ENCODE measurements around the gene INVS. TPM values are rescaled to one million over a fixed set of nuclear protein-coding genes. Genes with fewer than 3 reads are reported as not detected.
"Not testable (repeated sequence)": the region's sequence is repeated elsewhere in the genome, so short reads cannot be mapped to it uniquely, and the experiment has no call there.

INVS gene
- polyA plus RNA-seq (2013, experiment 1 of 2) = 11.5 TPM
- 13.3 TPM for polyA plus RNA-seq (2013, experiment 2 of 2)

DNA sequence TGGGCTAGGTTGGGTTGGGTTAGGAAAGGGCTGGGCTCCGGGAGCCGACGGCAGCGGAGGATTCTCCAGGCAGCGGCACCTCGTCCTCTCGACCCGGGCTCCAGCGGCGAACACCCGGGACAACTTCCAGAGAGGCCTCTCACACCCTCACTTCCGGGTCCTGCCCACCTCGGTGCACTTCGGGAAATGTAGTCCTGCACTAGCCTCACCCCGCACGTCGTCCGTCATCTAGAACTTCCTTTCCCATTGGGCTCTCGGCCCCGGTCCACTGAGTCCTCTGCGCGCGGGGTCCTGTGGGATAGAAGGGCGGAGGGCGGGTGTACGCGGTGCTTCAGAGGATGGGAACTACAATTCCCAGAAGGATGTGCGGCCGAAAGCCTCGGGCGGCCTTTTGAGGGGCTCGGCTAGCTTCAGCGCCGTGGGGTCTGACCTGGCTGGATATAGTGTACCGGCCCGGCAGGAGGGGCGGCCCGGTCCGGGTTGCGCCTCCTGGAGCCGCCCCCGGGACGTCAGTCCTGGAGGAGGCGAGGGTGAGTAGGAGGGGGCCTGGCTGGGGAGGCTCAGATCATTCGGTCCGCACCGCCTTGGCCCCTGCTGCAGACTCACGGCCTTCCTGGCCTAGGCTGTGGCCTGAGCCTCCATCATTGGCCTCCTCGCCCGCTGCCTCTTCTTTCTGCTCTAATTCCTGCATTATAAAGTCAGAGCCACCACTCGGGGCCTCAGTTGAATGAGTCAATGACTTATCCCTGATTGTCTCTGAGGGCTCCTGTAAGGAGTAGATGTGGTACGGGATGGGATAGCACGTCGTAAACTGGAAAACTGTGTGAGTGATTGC lies at the start of gene INVS, which contains the start of gene ERP44:
INVS (plus strand) TSS at position 357 of the 835 bp plus-strand sequence. CDS start 5,279 bp downstream, outside the sequence.
ERP44 (minus strand) TSS at position 114 of the 835 bp plus-strand sequence. CDS start 160 bp downstream, outside the sequence.
- H3K9me3 ChIP-seq (ENCODE audit: control insufficient read depth, low read length) = no peaks in the 10 kb centered on the region
- peaks cover 3% of the 10 kb centered on the region for H3K4me1 ChIP-seq (ENCODE audit: control insufficient read depth, insufficient read depth, low read length, poor library complexity, severe bottlenecking)
- H3K27ac ChIP-seq (ENCODE audit: low read depth, low read length, severe bottlenecking) = peak within 1 kb of the TSS; percentile 71
- H3K36me3 ChIP-seq (ENCODE audit: control insufficient read depth, insufficient read depth, low read length) = peaks cover 5% of the 10 kb centered on the region
- H3K4me3 ChIP-seq (ENCODE audit: extremely low read depth, insufficient read depth, low read length, poor library complexity, severe bottlenecking) = peak within 1 kb of the TSS; percentile 75
- 0 to 1% methylated on average over 50 to 51 of the region's 54 CpGs for WGBS, 2 experiments (ENCODE audit: insufficient coverage in 2 of 2)

DNA sequence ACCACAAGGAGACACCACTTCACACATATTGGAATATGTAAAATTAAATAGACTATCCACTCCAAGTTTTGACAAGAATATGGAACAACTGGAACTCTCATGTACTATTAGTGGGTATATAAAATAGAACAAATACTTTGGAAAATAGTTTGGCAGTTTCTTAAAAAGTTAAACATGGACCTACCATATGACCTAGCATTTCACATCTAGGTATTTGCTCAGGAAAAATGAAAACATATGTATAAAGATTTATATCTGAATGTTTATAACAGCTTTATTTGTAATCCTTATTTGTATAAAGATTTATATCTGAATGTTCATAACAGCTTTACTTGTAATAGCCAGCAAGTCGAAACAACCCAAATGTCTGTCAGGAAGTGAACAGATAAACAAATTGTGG lies 49.5 kb upstream of the INVS start:
- Histone ChIP-seq H3K4me1 (ENCODE audit: control insufficient read depth, insufficient read depth, low read length, poor library complexity, severe bottlenecking) (no peaks in the 10 kb centered on the region), H3K4me3 (ENCODE audit: extremely low read depth, insufficient read depth, low read length, poor library complexity, severe bottlenecking) (no peak overlapping the region), H3K27ac (ENCODE audit: low read depth, low read length, severe bottlenecking) (no peak overlapping the region), H3K36me3 (ENCODE audit: control insufficient read depth, insufficient read depth, low read length) (peaks cover 13% of the 10 kb centered on the region), H3K9me3 (ENCODE audit: control insufficient read depth, low read length) (no peaks in the 10 kb centered on the region)
- WGBS, 2 experiments (ENCODE audit: insufficient coverage in 2 of 2) = no CpG with 5 or more reads among the region's 1 CpG

DNA sequence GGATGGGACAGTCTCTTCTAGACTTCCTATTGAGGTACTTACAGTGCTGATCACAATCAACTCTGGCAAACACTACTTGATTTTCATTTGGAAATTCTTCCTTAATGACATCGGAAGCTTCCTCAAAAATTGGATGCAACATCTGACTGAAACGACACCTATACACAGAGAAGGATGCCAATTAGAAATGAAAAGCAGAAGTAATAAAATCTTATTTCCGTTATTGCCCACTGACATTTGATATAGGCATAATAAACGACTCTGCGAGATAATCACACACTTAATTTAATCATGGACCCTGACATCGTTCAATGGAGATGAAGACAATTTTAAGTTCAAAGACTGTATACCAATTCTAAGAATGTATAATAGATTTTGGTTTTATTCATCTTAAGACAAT lies 46.7 kb upstream of the INVS start:
- Histone ChIP-seq H3K4me3 (ENCODE audit: extremely low read depth, insufficient read depth, low read length, poor library complexity, severe bottlenecking) (no peak overlapping the region), H3K36me3 (ENCODE audit: control insufficient read depth, insufficient read depth, low read length) (peaks cover 9% of the 10 kb centered on the region), H3K27ac (ENCODE audit: low read depth, low read length, severe bottlenecking) (no peak overlapping the region), H3K4me1 (ENCODE audit: control insufficient read depth, insufficient read depth, low read length, poor library complexity, severe bottlenecking) (no peaks in the 10 kb centered on the region), H3K9me3 (ENCODE audit: control insufficient read depth, low read length) (no peaks in the 10 kb centered on the region)
- 100% methylated on average over 2 of the region's 6 CpGs for WGBS, 2 experiments (ENCODE audit: insufficient coverage in 2 of 2)

DNA sequence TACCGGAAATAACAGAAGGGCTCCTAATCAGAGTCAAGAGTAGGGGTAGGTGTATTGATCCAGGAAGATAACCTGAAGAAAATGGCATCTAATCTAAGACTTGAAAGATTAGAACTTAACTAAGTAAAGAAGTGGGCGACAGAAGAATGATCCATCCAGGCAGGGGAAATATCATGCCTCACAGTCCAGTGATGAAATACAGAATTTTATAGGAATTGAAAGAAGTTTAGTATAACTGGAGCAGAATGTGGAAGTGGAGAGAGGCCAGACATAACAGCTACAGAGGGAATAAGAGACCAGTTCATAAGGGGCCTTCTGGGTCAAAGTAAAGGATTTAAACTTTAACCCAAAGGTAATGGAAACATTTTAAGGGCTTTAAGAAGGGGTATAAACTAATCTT lies 42.5 kb upstream of the INVS start:
- no peak overlapping the region for H3K4me3 ChIP-seq (ENCODE audit: extremely low read depth, insufficient read depth, low read length, poor library complexity, severe bottlenecking)

GRCh38 chr9:100057624-100058023 lies 41.4 kb upstream of the INVS start:
- H3K27ac ChIP-seq (ENCODE audit: low read depth, low read length, severe bottlenecking) = no peak overlapping the region
- no peaks in the 10 kb centered on the region for H3K4me1 ChIP-seq (ENCODE audit: control insufficient read depth, insufficient read depth, low read length, poor library complexity, severe bottlenecking)
- no peak overlapping the region for H3K4me3 ChIP-seq (ENCODE audit: extremely low read depth, insufficient read depth, low read length, poor library complexity, severe bottlenecking)
- H3K36me3 ChIP-seq (ENCODE audit: control insufficient read depth, insufficient read depth, low read length) = peaks cover 9% of the 10 kb centered on the region
- H3K9me3 ChIP-seq (ENCODE audit: control insufficient read depth, low read length) = no peaks in the 10 kb centered on the region

More for the DNA sequence above, 42.5 kb upstream of the INVS start:
- Histone ChIP-seq H3K9me3 (ENCODE audit: control insufficient read depth, low read length) (no peaks in the 10 kb centered on the region), H3K4me1 (ENCODE audit: control insufficient read depth, insufficient read depth, low read length, poor library complexity, severe bottlenecking) (no peaks in the 10 kb centered on the region), H3K36me3 (ENCODE audit: control insufficient read depth, insufficient read depth, low read length) (peaks cover 9% of the 10 kb centered on the region), H3K27ac (ENCODE audit: low read depth, low read length, severe bottlenecking) (no peak overlapping the region)
- 94 to 100% methylated on average over 1 to 2 of the region's 2 CpGs for WGBS, 2 experiments (ENCODE audit: insufficient coverage in 2 of 2)

DNA sequence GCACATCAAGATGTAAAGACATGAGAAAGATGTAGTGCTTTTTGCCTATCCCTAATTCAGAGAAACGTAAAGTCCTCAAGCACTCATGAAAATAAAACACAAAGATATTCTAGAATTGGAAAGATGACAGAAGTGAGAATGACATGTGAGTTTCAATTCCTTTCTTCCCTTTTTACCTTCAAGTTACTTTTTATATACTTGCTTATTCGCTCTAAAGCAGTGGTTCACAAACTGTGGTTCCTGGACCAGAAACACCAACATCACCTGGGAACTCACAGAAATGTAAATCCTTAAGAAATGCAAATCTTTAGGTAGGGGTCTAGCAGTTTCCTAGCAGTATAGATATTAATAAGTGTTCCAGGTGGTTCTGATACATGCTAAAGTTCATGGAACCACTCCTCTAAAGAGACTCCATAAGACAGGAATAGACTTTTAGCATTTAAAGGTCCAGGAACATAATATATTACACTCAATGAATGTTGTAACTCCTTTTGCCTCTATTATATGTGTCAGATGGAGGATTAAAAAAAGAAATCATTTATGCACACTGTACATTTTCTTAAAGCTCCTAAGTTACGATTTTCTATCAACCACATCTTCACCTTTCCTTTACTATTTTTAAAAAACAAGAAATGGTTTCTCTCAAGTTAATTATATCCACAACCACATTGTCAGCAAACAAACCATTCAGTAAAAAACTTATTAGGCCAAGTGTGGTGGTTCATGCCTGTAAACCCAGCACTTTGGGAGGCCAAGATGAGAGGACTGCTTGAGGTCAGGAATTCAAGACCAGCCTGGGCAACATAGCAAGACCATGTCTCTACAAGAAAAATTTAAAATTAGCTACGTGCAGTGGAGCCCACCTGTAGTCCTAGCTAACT lies 40.1 kb upstream of the INVS start:
- H3K27ac ChIP-seq (ENCODE audit: low read depth, low read length, severe bottlenecking) = no peak overlapping the region
- 100% methylated on average over 1 of the region's 4 CpGs for WGBS, 2 experiments (ENCODE audit: insufficient coverage in 2 of 2)

GRCh38 chr9:100062683-100063082 lies 36.4 kb upstream of the INVS start:
- no CpG with 5 or more reads among the region's 1 CpG for WGBS, 2 experiments (ENCODE audit: insufficient coverage in 2 of 2)
- not testable (repeated sequence) for H3K27ac ChIP-seq (ENCODE audit: low read depth, low read length, severe bottlenecking); H3K4me3 ChIP-seq (ENCODE audit: extremely low read depth, insufficient read depth, low read length, poor library complexity, severe bottlenecking); H3K4me1 ChIP-seq (ENCODE audit: control insufficient read depth, insufficient read depth, low read length, poor library complexity, severe bottlenecking); H3K9me3 ChIP-seq (ENCODE audit: control insufficient read depth, low read length); H3K36me3 ChIP-seq (ENCODE audit: control insufficient read depth, insufficient read depth, low read length)

More for the DNA sequence above, 40.1 kb upstream of the INVS start:
- Histone ChIP-seq H3K4me3 (ENCODE audit: extremely low read depth, insufficient read depth, low read length, poor library complexity, severe bottlenecking) (no peak overlapping the region), H3K4me1 (ENCODE audit: control insufficient read depth, insufficient read depth, low read length, poor library complexity, severe bottlenecking) (peaks cover 4% of the 10 kb centered on the region), H3K36me3 (ENCODE audit: control insufficient read depth, insufficient read depth, low read length) (peaks cover 9% of the 10 kb centered on the region), H3K9me3 (ENCODE audit: control insufficient read depth, low read length) (no peaks in the 10 kb centered on the region)

- Histone ChIP-seq H3K4me1 (ENCODE audit: control insufficient read depth, insufficient read depth, low read length, poor library complexity, severe bottlenecking) (peaks cover 4% of the 10 kb centered on the region), H3K27ac (ENCODE audit: low read depth, low read length, severe bottlenecking) (no peak overlapping the region), H3K36me3 (ENCODE audit: control insufficient read depth, insufficient read depth, low read length) (peaks cover 9% of the 10 kb centered on the region), H3K4me3 (ENCODE audit: extremely low read depth, insufficient read depth, low read length, poor library complexity, severe bottlenecking) (no peak overlapping the region), H3K9me3 (ENCODE audit: control insufficient read depth, low read length) (no peaks in the 10 kb centered on the region)
- 60% methylated on average over 1 of the region's 3 CpGs; no CpG with 5 or more reads in 1 of the 2 experiments for WGBS, 2 experiments (ENCODE audit: insufficient coverage in 2 of 2)
These were observed 35.9 kb upstream of the INVS start for GRCh38 chr9:100063185-100063584.

DNA sequence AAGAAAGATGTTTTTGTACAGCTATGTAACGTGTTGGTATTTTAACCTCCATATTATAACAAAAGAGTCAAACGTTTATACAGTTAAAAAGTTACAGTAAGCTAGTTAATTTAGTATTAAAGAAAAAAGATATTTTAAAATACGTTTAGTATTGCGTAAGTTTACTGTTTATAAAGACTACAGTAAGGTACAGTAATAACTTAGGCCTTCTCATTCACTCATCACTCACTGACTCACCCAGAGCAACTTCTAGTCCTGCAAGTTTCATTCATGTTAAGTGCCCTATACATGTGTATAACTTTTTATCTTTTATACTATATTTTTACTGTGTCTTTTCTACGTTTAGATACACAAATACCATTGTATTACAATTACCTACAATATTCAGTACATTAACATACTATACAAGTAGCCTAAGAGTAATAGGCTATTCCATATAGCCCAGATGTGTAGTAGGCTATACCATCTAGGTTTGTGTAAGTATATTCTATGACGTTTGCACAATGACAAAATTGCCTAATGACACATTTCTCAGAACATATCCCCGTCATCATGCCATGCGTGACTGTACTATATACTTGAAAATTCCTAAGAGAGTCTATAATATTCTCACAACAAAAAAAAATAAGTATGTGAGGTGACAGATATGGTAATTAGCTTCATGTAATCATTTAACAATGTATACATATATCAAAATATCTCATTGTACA lies 34.0 kb upstream of the INVS start:
- no peaks in the 10 kb centered on the region for H3K36me3 ChIP-seq (ENCODE audit: control insufficient read depth, insufficient read depth, low read length)
- no CpG with 5 or more reads among the region's 8 CpGs for WGBS, 2 experiments (ENCODE audit: insufficient coverage in 2 of 2)
- H3K27ac ChIP-seq (ENCODE audit: low read depth, low read length, severe bottlenecking) = no peak overlapping the region
- H3K4me1 ChIP-seq (ENCODE audit: control insufficient read depth, insufficient read depth, low read length, poor library complexity, severe bottlenecking) = peaks cover 4% of the 10 kb centered on the region
- H3K9me3 ChIP-seq (ENCODE audit: control insufficient read depth, low read length) = no peaks in the 10 kb centered on the region
- no peak overlapping the region for H3K4me3 ChIP-seq (ENCODE audit: extremely low read depth, insufficient read depth, low read length, poor library complexity, severe bottlenecking)

DNA sequence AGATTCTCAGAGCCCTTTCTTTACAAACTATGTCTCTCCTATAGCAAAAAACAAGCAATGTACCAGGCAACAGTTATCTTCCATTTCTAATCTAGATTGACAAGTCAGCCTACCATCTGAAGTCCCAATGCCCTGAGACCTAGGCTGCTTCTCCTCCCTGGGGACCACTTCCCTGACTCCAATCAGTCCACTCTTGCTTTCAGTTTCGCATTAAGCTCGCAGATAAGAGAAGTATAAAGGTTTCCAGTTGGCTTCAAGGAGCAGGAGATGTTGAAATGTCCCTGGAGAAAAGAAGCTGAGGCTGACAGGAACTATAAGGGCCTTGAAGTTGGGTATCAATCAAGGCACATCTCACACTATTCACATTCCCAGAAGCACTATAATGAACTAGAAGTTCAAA lies 32.5 kb upstream of the INVS start:
- peaks cover 4% of the 10 kb centered on the region for H3K4me1 ChIP-seq (ENCODE audit: control insufficient read depth, insufficient read depth, low read length, poor library complexity, severe bottlenecking)
- H3K27ac ChIP-seq (ENCODE audit: low read depth, low read length, severe bottlenecking) = no peak overlapping the region
- H3K4me3 ChIP-seq (ENCODE audit: extremely low read depth, insufficient read depth, low read length, poor library complexity, severe bottlenecking) = no peak overlapping the region
- H3K36me3 ChIP-seq (ENCODE audit: control insufficient read depth, insufficient read depth, low read length) = no peaks in the 10 kb centered on the region
- H3K9me3 ChIP-seq (ENCODE audit: control insufficient read depth, low read length) = no peaks in the 10 kb centered on the region
- no CpG with 5 or more reads among the region's 2 CpGs for WGBS, 2 experiments (ENCODE audit: insufficient coverage in 2 of 2)

All from mesodermal cell (in vitro differentiated cells).